Erythroblast (primary cell): ENCODE results near the gene CFAP221.

Experiments used
- DNase-seq, 2 experiments: peaks; one replicate each; lab custom pipeline; 2025; lab: John Stamatoyannopoulos, UW
- GATA1 ChIP-seq: IDR thresholded peaks from 2 replicates; pipeline ENCODE4 v1.6.1; 2011; ENCODE audit warnings: low read depth, mild to moderate bottlenecking, control low read depth, low read length, moderate library complexity
- POLR2A ChIP-seq: IDR thresholded peaks from 2 replicates; pipeline ENCODE4 v1.6.1; 2011; ENCODE audit warnings: mild to moderate bottlenecking, low read length

The CFAP221 gene

DNA sequence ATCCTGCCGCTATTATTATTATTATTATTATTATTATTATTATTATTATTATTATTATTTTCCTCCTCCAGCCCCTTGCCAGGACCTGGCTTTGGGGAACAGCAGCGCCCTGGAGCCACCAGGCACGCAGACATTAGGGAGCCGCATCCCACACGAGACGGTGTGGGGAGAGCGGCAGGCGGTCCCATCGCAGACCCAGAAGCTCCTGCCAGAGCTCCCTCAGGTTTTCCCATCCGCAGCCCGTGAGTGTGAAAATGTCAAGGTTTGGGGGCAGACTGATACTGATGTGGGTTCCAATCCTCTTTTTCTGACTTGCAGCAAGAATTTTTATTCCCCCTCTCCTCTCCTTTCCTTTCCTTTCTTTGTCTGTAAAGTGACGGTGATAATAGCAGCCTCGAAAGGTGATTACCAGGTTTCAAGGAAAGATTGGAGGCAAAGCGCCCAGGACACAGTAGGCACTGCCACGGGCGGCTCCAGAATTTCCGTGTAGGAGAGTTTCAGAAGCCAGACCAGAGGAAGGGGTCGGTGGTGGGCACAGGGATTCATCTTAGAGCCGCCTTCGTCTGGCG, 20.8 kb upstream of the CFAP221 start:
- no peak for DNase-seq
- TF ChIP-seq GATA1 (no peak), POLR2A (no peak)

DNA sequence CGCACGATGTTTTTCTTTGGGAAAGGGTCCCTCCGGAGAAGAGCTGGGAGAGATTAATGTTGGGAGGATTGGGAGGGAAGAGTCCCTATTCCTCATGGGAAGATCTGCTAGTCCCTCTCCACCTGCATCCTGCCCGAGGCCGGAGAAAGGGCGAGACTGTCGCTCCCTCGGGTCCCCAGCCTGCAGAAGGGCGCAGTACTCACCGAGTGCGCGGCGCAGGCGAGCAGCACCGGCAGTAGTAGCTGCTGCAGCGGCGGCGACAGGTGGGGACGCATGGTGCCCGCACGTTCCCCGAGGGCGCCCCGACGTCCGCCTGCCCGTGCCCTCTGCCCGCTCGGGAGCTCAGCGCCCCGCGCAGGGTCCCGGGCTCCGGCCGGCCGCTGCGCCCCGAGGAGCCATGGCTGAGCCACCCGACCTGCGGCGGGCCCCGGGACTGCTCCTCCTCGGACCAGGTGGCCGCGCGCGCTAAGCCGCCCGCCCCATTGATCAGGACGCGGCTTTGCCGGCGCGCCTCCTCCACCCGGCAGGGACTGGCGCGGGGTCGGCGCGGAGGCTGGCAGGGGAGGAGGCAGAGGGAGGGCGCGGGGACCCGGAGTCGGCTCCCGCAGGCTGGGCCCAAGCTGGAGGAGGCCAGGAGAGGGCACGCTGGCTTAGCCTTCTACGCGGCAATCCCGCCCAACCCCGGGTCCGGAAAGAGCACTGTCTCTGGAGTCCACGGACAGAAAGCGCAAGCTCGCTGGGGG, 20.1 kb upstream of the CFAP221 start, which contains the start of gene SCTR:
TSS of gene SCTR (minus strand) at position 532 of the 743 bp plus-strand sequence. CDS start at position 275, 257 bp downstream.
- DNase-seq: no peak
- TF ChIP-seq POLR2A: no peak
- TF ChIP-seq GATA1: no peak

DNA sequence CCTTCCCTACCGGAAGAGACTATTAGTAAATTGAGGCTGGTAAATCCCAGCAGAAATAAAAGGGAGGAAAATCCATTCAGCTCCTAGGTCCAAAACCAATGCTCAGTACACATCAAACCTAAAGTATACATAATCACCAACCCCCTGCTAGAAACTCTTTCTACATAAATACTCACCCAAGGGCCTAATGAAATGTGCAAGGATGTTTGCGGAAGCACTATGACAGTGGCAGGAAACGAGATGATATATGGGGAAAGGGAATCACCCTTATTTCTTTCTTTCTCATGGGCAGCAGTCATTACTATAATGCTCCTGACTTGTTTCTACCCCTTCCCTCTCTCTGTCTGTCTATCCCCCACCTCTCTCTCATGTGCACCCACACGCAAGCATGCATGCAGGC, 18.6 kb upstream of the CFAP221 start:
- TF ChIP-seq POLR2A (no peak), GATA1 (no peak)
- DNase-seq: no peak

DNA sequence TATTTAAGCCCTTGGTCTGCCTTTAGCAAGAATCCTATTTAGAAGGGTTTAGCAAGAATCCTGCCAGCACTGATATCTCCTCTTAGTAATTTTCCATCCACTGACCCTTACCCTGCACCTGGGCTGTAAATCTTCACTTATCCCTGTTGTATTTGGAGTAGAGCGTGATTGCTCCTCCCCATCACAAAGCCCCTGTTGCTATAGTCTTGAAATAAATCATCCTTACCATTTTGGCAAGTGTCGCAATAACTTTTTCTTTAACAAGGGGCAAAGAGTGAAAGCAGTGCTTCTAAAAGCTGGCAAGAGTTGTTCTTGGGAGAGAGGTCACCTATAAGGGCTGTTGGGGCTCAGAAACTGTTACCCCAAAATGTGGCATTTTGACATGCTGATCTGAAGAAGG, 16.2 kb upstream of the CFAP221 start:
- no peak for DNase-seq
- no peak for TF ChIP-seq POLR2A
- no peak for TF ChIP-seq GATA1

DNA sequence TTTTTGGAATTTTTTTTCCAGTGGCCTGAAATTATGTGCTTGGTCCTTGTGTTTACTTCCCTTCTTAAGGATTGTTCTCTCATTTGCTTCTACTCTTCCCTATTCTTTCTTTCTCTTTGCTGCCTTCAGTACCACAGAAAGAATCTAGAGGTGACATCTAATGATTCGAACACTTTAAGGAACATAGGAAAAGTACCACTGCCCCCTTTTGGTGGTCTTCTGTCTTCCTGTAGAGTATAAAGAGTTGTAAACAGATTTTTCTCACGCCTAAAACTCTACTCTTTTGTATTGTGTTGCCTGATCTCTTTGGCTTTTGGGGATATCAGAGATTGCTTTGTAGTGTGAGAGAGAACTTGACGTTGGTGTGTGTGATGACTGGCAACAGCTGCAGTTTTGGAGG, 13.0 kb upstream of the CFAP221 start:
- no peak for DNase-seq
- TF ChIP-seq POLR2A: no peak
- TF ChIP-seq GATA1: no peak

DNA sequence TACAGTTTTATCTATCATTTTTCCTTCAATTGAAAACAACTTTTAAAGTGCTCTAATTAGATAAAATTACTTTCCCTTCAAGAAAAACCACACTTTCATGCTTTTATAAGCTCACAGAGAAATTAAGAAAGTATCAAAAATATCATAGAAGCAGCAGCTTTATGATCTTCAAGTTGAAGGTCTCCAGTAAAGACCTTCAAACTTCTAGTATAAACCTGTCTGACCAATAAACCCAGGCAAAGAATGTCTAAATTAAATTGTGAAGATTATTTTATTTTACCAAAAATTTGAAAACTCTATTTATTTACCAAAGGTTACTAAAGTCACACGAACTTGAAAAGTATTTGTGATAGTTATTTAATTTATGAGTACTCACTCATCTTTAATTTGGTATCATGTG, 10.7 kb upstream of the CFAP221 start:
- DNase-seq: no peak
- TF ChIP-seq GATA1: no peak
- no peak for TF ChIP-seq POLR2A

DNA sequence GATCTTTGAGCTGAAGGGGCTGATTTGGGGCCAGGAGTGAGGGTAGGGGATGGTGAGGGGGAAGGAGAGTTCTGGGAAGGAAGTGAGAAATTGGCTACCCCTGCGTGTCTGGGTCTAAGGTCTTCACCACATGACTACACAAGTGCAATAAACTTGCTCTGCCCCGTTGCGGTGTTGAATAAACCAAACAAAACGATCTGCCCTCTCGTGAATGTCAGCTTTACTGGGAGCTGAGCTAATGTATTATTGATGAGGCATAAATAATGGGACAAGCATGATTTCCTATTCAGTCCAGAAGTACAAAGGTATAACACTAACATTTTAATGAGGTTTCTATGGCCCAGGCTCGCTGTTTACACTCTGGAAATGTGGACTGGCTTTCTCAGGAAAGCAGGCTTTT, 8.0 kb upstream of the CFAP221 start:
- DNase-seq: no peak
- TF ChIP-seq GATA1: no peak
- no peak for TF ChIP-seq POLR2A

DNA sequence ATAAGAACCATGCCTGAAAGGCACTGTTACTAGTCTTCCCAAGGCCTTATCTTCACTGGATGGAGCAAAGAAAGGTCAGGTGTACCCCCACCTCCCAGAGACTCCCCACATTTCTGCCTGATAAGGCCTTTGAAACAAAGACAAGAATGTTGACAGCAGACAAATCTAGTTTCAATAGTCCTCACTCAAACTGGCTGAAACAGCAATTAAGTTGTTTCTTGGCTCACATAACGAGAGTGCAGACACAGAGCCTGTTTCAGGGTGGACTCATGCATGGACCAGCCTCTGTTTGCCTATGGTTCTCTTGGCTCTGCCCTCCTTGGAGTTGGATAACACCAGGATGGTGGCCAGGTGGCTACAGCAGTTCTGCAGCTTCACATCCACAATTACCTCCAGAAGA, 7.5 kb upstream of the CFAP221 start:
- TF ChIP-seq GATA1: no peak
- TF ChIP-seq POLR2A: no peak

DNA sequence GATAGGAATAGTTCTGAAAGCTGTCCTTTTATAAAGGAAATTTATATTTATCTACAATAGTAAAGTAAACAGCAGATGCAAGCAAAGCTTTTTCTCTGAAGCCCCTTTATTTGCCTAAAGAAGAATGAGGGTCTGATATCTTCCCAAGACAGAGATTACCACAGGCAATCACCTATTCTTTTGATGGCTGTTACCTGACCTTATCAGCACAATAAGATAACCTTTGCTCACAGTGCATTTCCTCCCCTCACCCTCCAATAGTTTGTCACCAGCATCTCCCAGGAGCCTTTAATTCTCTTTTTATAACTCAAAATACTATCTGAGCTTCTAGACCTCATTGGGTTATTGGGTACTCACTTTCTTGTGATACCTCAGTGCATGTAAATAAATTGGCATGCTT, 6.5 kb upstream of the CFAP221 start:
- no peak for DNase-seq
- TF ChIP-seq GATA1 (no peak), POLR2A (no peak)

More for the DNA sequence above, 7.5 kb upstream of the CFAP221 start:
- DNase-seq: no peak

DNA sequence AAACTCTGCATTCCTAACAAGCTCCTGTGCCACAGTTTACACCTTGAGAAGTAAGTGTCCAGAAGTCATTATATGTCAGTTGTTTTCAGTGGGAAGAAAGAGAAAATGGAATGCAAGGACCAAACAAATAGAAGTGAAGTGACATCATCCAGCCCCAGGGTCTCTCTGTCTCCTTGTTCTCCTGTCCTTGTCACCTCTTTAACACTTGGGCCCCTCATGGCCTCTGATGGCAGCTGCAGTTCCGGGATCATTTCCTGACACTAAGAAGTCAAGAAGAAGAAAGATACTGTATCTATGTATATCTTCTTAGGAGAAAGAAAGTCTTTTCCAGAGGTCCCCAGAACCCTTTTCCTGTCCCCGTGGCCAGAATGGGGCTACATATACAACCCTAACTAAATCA, 2.8 kb upstream of the CFAP221 start:
- TF ChIP-seq GATA1 (no peak), POLR2A (no peak)
- DNase-seq: no peak

DNA sequence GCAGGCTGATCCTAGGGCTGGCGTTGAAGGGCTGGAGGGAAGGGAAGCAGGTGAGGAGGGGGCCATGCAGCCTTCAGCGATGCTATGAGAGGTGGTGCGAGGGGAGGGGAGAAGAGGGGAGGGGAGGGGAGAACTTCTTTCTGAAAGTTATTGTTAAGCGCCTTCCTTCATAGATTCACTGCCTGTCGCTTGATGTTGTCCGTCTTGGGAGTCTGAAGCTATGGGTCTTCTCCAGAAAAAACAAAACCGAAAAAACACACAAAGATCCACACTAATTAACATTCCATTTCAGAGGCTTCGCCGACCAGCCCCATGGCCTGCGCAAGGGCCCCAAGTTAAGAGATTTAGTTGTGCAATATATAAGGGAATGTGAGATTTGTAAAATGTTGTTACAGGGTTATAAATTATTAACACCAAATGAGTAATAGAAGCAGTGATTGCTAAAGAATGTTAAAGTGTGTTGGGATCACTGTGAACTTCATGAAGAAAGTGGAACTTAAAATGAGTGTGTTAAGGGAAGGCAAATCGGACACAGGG, 758 bp downstream of the CFAP221 start:
- no peak for DNase-seq

DNA sequence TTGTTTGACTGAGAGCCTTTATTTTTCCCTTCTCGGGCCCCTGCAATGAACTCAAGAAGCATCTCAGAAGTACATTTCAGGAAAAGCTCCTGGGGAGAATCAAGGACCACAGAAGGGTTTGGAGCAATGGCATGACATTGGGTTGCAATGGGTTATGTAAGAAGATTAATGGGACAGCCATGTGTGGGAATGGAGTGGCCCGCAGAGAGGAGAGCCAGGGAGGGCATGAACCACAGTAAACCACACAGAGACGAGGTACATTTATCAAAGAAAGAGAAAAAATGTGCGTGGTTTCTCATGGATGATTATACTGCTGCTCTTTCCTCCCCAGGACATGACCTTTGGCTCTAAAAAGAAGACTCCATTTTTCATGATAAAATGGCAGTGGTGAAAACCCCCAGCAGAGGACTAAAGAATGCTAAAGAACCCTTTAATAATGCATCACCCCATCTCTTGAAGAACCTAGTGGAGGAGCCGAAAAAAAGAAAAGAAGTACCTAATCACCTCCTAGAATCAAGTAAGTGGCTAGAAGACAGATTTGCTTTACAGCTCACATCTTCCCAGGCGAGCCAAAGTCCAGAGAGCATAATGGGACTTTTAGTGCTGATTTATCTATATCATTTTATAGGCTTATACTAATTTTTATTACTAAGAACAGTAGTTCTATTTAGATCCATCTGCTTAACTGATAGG, 1.7 kb downstream of the CFAP221 start:
- no peak for DNase-seq
- TF ChIP-seq GATA1: no peak
- no peak for TF ChIP-seq POLR2A

More for the DNA sequence above, 758 bp downstream of the CFAP221 start:
- TF ChIP-seq POLR2A (no peak), GATA1 (no peak)

DNA sequence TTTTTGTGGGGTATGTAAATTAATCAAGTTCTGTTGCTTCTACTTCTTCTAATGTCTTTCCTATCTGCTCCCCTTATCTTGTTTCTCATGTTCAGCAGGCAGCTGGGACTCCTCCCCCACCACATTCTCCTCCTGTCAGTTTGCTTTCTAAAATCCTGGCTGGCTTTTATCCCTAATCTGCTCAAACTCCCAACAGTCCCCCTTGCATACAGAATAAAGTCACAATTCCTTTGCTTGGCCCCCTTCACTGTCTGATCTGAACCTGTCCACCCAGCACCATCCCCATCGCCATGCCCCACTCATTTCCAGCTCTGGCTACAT, 2.2 kb downstream of the CFAP221 start:
- TF ChIP-seq GATA1: no peak
- DNase-seq: no peak

DNA sequence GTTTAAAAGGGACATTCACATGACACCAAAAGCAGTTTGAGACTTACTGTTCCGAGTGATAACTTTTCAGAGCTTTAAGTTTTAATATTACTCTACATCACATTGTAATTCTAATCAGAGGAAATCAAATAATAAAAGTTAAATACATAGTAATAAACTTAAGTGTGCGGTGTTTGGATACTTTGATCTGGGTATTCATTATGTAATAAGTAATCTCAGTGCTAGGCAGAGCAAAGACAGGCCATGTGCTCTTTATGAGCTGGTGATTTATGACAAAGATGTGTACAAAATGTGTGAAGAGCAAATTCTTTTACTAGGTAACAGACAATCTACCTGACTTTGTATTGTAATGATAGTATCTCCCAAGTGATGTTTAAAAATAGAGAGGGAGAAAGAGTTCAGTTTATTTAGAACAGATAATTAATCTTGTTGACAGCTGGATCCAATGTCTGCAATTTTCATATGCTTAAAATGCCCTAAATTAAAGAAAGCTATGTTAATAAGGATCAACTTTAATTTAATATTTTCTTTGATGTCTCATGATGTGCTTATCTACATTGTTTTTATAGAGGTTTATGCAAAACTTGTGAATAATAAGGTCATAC, 4.4 kb downstream of the CFAP221 start:
- DNase-seq: no peak
- TF ChIP-seq GATA1 (no peak), POLR2A (no peak)
